ENCODE results near the gene ACSL4.

The ACSL4 gene

GRCh38 chrX:109732807-109733612, at the start of gene ACSL4:
ACSL4 (minus strand) TSS chrX:109733257; CDS start chrX:109683363, 49,894 bp downstream.
- POLR2A ChIA-PET = interaction anchor here (1.1 kb wide), 1 partner anchor 41 kb away, joined by 3 read pairs; no protein-coding TSS in a partner anchor
- CTCF ChIA-PET = interaction anchor here (1.0 to 5.0 kb wide), 4 partner anchors 20 to 148 kb away, joined by 3 to 23 read pairs (median 7); no protein-coding TSS in a partner anchor
- no peak for TF ChIP-seq CTCF (IDR thresholded peaks at IDR 0.05; ENCODE audit: control extremely low read depth, extremely low read depth, low read depth, missing control alignments)
- peak; percentile 83 for DNase-seq (ENCODE audit: extremely low spot score)

GRCh38 chrX:109777749-109778148, 44.7 kb upstream of the ACSL4 start:
- no peak for DNase-seq (ENCODE audit: extremely low spot score)
- CTCF ChIA-PET = no interaction called here
- no peak for TF ChIP-seq CTCF (IDR thresholded peaks at IDR 0.05; ENCODE audit: control extremely low read depth, extremely low read depth, low read depth, missing control alignments)
- POLR2A ChIA-PET = no interaction called here

GRCh38 chrX:109776986-109777385, 43.9 kb upstream of the ACSL4 start:
- DNase-seq (ENCODE audit: extremely low spot score) = no peak
- ChIA-PET POLR2A (no interaction called here), CTCF (no interaction called here)
- TF ChIP-seq CTCF (IDR thresholded peaks at IDR 0.05; ENCODE audit: control extremely low read depth, extremely low read depth, low read depth, missing control alignments) = no peak

- DNase-seq (ENCODE audit: extremely low spot score) = no peak
- ChIA-PET CTCF (no interaction called here), POLR2A (no interaction called here)
- TF ChIP-seq CTCF (IDR thresholded peaks at IDR 0.05; ENCODE audit: control extremely low read depth, extremely low read depth, low read depth, missing control alignments) = no peak
Observed at GRCh38 chrX:109776432-109776831, 43.4 kb upstream of the ACSL4 start.

GRCh38 chrX:109775386-109775785, 42.3 kb upstream of the ACSL4 start:
- CTCF ChIA-PET = interaction anchor here (1.4 to 1.9 kb wide), 3 partner anchors 8 to 81 kb away, joined by 5 read pairs; no protein-coding TSS in a partner anchor
- POLR2A ChIA-PET = interaction anchor here (0.6 kb wide), 1 partner anchor 1267 kb away, joined by 6 read pairs; no protein-coding TSS in a partner anchor
- DNase-seq (ENCODE audit: extremely low spot score) = no peak
- no peak for TF ChIP-seq CTCF (IDR thresholded peaks at IDR 0.05; ENCODE audit: control extremely low read depth, extremely low read depth, low read depth, missing control alignments)

GRCh38 chrX:109774706-109775105, 41.6 kb upstream of the ACSL4 start:
- TF ChIP-seq CTCF (IDR thresholded peaks at IDR 0.05; ENCODE audit: control extremely low read depth, extremely low read depth, low read depth, missing control alignments) = no peak
- ChIA-PET CTCF (interaction anchor here (1.4 to 1.9 kb wide), 3 partner anchors 9 to 82 kb away, joined by 5 read pairs; no protein-coding TSS in a partner anchor), POLR2A (interaction anchor here (0.6 to 1.6 kb wide), 2 partner anchors 41 to 1266 kb away, joined by 3 to 6 read pairs; partner anchors contain the start of gene ACSL4)
- DNase-seq (ENCODE audit: extremely low spot score) = peak; percentile 59
